NOMO-1 (cell line): ENCODE results near the gene TXNDC16.
"Not testable (repeated sequence)": the region's sequence is repeated elsewhere in the genome, so short reads cannot be mapped to it uniquely, and the experiment has no call there.

ENCODE experiments used
- DNase-seq, 2 experiments: peaks; one replicate each; lab custom pipeline; 2025; ENCODE audit not compliant: unreplicated experiment in 2 of 2; lab: John Stamatoyannopoulos, UW

TXNDC16 gene

DNA sequence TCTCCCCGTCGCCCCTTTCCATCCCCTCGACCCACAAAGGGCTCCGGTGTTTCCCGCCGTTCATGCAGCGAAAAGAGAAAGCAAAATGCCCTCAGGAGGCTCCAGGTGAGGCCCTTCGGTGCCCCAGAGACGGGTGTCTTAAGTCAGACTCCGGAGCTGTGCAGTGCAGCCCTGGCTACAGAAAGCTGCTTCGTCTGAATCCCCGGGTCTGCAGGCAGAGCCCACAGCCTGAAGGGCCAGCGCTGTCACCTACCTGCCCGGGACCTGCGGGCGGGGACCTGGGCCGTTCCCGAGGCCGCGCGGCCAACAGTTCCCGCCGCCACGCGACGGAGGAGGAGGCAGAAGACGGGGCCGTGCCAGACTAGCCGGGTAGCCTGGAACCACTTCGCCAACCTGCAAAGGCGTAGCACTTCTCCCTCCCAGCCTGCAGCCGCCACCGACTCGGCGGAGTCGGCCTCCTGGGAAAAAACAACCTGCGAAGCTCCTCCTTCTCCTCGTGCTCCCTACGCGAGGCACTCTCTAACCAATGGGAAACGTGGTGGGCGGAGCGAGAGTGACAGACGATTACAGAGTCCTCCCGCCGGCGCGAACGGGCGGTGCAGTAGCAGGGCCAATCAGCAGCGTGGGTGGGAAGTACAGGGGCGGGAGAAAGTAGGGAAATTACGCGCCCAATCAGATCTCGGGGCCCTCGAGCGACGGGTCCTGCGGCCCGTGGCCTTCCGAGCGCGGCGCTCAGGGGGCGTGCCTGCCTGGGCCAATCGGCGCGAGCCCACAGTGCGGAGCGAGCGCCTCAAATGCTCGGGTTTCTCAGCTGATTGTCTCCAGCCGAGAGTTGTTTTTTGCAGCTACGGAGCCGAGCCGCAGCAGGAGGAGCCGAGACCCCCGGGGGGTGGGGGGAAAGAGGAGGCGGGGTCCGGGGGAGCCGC lies at the start of gene TXNDC16, which contains the start of gene GPR137C:
TSS of gene TXNDC16 (minus strand) at position 443 of the 926 bp plus-strand sequence. CDS start 8,948 bp downstream, outside the sequence.
TSS of gene GPR137C (plus strand) at position 774 of the 926 bp plus-strand sequence. CDS start 312 bp downstream, outside the sequence.
- peak; percentile 99 for DNase-seq

- DNase-seq, result no peak
These were observed 47.7 kb upstream of the TXNDC16 start for GRCh38 chr14:52599974-52600373.

DNA sequence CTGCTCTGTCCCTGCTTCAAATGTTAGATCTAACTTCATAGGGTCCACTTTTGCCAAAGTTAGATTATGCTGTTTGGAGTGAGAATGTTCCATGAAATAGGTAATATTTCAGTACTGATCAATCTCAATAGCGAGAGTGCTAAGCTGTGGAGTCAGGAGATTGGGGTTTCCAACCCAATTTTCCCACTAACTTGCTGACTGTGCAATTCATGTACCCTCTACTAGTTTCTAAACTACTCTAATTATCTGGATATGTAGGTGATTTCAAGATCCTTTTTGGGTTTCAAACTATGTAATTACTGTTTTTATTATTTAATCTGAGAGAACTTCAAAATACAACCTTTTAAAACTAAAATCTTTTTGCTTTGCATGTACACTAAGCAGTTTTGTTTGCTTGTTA lies 46.3 kb upstream of the TXNDC16 start:
- no peak for DNase-seq

- DNase-seq, result no peak
These were observed 44.6 kb upstream of the TXNDC16 start for GRCh38 chr14:52596861-52597260.

DNA sequence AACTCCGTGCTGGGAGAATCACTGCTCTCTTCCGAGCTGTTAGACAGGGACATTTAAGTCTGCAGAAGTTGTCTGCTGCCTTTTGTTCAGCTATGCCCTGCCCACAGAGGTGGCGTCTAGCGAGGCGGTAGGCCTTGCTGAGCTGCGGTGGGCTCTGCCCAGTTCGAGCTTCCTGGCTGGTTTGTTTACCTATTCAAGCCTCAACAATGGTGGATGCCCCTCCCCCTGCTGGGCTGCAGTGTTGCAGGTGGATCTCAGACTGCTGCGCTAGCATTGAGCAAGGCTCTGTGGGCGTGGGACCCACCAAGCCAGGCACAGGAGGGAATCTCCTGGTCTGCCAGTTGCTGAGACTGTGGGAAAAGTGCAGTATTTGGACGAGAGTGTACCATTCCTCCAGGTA lies 44.0 kb upstream of the TXNDC16 start:
- no peak for DNase-seq

DNA sequence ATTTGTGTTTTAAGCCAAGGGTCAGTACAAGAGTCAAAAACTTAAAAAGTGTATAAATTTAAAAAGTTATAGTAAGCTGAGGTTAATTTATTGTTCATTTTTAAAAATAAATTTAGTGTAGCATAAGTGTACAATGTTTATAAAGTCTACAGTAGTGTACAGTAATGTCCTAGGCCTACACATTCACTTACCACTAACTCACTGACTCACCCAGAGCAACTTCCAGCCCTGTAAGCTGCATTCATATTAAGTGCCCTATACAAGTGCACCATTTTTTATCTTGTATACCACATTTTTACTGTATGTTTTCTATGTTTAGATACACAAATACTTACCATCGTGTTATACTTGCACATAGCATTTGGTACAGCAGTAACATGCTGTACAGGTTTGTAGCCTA lies 38.0 kb upstream of the TXNDC16 start:
- no peak for DNase-seq

DNA sequence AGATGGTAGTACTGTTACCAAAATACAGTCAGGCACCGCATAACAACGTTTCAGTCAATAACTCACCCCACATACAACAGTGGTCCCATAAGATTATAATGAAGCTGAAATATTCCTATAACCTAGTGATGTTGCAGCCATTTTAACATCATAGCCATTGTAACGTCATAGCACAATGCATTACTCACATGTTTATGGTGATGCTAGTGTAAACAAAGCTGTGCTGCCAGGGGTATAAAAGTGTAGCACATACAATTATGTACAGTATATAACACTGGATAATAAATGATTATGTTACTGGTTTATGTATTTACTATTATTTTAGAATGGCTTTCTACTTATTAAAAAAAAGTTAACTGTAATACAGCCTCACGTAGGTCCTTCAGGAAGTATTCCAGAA lies 37.3 kb upstream of the TXNDC16 start:
- no peak for DNase-seq

DNA sequence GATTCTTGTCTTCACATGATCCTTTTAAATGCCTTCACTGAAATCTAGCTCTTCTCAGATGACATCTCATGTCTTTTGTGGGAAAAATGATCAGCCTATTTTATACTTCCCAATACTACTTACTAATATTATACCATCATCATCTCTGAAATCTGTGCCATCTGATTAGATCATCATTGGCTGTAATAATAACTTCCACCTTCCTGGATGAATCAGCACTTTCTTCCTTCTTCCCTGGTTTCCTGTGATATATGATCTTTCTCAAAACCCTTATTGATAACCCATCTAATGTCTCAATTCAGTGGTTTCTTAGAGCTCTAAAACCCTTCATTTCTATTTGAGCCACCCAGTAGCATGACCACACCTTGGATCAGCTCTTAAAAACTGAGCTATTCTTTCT lies 31.2 kb upstream of the TXNDC16 start:
- no peak for DNase-seq

GRCh38 chr14:52575858-52576257 lies 23.6 kb upstream of the TXNDC16 start:
- no peak for DNase-seq

GRCh38 chr14:52568454-52568853 lies 16.1 kb upstream of the TXNDC16 start:
- not testable (repeated sequence) for DNase-seq

GRCh38 chr14:52563120-52563519 lies 10.8 kb upstream of the TXNDC16 start:
- DNase-seq, result no peak

DNA sequence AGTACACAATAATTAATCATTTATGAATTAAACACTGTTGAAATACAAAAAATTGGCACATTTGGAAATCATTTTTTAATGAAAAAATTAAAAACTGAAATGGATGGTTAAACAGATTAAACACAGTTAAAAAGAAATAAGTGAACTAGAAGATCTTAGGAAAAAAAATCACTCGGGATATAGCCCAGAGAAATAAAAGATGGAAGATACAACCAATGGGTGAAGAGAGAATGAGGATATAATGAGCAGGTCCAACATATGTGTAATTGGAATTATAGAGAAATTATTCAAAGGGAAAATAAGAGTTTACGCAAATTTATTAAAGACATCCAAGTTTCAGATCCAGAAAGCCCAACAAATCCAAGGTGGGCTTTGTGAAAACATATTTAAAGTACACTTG lies 6.4 kb upstream of the TXNDC16 start:
- no peak for DNase-seq

- peak; percentile 19 to 67 for DNase-seq
These were observed 1.6 kb upstream of the TXNDC16 start for GRCh38 chr14:52553671-52554575.

DNA sequence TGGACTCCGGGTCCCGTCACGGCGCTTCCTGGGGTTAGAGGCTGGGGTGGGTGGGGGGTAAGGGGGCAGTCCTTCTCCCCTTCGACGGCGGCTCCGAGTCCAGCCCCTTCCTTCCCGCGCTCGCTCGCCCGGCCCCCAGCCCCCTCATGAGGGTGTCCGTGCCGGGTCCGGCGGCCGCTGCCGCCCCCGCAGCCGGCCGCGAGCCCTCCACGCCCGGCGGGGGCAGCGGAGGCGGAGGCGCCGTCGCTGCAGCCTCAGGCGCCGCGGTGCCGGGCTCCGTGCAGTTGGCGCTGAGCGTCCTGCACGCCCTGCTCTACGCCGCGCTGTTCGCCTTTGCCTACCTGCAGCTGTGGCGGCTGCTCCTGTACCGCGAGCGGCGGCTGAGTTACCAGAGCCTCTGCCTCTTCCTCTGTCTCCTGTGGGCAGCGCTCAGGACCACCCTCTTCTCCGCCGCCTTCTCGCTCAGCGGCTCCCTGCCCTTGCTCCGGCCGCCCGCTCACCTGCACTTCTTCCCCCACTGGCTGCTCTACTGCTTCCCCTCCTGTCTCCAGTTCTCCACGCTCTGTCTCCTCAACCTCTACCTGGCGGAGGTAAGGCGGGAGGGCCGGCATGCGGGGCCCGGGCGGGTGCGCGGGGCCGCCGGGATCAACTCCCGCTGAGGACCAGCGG lies 831 bp upstream of the TXNDC16 start:
- DNase-seq, result no peak

GRCh38 chr14:52551696-52552062 lies 626 bp downstream of the TXNDC16 start:
- peak; percentile 27 to 49 for DNase-seq

GRCh38 chr14:52551205-52551604 lies 1.1 kb downstream of the TXNDC16 start:
- no peak for DNase-seq

DNA sequence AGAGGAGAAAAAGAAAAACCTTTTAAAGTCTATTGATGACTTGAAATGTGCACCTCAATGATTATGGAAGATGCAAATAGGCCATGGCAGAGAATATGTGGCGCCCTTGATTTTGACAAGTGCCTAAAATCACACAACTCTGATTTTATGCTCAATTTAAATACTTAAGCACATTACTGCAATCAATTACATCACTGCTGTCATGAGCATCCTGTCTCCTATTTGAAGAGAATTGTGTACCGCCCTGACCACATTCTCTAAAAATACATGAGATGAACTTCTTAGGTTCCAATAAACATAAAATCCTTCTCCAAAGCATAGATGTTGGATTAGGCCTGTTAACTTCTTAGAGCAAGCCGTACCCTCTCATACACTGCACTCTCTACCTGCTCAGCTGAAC lies 1.6 kb downstream of the TXNDC16 start:
- DNase-seq, result no peak

- no peak for DNase-seq
These were observed 4.8 kb downstream of the TXNDC16 start for GRCh38 chr14:52547526-52547925.

DNA sequence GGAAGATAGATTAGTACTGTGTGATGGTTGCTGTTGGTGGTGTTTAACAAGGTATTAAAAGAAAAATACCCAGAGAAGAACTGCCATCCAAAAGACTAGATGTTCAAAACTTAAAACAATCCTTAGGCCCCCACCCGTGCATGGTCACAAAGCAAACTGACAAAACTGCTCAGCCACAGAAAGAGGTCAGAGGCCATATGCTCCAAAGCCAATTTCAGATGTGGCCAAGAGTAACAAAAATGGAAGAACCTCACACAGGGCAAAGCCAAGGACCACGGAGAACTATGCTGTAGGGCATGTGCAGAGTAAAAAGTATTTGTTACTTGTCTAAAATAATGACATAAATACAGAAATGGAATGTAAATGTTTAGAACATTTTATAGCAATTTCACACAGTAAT lies 5.3 kb downstream of the TXNDC16 start:
- DNase-seq, result no peak

DNA sequence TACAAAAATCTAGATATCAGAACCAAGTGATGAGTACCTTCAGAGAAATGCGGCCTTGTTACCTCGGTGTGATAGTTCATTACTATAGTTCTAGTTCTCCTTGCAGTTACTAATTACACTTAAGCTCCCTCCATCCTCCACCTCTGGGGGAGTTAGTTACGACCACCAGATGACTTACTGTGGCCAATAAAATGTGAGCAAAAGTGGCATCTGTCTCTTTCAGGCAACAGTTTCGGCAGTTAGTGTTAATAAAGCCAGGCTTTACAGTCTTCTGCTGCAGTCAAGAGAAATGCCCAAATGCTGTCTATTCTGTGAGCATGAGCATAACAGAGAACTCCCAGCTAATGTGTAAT lies 6.0 kb downstream of the TXNDC16 start:
- DNase-seq, result no peak
